ENCODE data around the gene EIF5.

GRCh38 chr14:103356024-103356682 lies 22.1 kb downstream of the EIF5 start:
- no peak for TF ChIP-seq SIN3A (IDR thresholded peaks at IDR 0.05; ENCODE audit: borderline replicate concordance, insufficient read depth, low read length)
- TF ChIP-seq POLR2AphosphoS5 (IDR thresholded peaks at IDR 0.05; ENCODE audit: low read depth, low read length), result no peak
- no peak for TF ChIP-seq TAF1 (IDR thresholded peaks at IDR 0.05; ENCODE audit: borderline replicate concordance, insufficient read depth, low read length)
- TF ChIP-seq REST (IDR thresholded peaks at IDR 0.05; ENCODE audit: insufficient read depth in 1 of 2, low read depth in 2 of 2, low read length in 2 of 2), result no peak
